Measurements from ENCODE around the gene KIF25.
"Not testable (repeated sequence)": the region's sequence is repeated elsewhere in the genome, so short reads cannot be mapped to it uniquely, and the experiment has no call there.

The KIF25 gene

DNA sequence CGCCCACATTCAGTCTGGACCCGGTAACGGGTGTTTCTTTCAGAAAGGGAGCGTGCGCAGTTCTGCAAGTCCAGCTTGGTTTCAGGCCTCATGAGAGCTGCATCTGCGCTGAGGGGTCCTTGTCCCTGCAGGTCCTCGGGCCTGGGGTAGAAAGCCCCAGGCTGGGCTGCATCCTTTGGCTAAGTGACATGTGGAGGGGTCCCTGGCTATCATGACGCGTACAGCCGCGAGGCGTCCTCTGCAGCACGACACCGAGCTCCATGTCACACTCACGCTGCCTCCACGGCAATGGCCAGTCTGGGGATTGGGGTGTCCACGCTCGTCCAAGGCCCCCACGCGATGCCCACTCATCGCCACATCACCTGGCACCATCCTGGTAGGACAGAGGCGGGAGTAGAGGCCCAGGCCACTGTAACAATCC lies 1.7 kb upstream of the KIF25 start:
- no peak for DNase-seq (ENCODE audit: low read depth in 2 of 2)

DNA sequence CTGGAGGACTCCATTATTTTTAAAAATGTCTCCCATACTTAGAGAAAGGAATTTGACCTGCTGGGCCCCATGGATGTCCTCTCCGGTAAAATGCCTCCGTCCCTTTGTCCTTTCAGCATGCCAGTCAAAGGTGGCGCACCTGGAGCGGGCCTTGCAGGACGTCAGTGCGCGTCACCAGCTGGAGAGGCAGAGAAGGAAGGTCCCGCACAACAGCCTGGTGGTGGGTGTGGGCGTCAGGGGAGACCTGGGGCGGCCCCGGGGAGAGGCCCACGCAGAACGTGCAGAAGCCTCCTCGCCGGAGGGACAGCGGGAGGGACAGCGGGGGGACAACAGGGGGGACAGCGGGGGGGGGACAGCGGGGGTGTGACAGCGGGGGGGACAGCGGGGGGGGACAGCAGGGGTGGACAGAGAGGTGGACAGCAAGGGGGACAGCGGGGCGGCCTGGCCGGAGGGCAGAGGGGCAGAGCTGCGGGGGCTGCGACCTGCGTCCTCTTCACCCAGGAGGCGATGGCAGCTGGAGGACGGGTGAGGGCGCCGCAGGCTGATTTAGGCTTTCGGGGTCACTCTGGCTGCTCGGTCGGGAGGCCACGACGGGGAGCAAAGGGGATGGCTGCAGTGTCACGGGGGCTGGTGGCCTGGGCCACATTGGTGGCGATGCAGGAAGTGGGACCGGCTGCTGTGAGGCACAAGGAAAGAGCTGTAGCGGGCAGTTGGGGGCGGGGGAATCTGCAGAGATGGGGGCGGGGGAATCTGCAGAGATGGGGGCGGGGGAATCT lies 859 bp upstream of the KIF25 start:
- DNase-seq (ENCODE audit: low read depth in 2 of 2): no peak

DNA sequence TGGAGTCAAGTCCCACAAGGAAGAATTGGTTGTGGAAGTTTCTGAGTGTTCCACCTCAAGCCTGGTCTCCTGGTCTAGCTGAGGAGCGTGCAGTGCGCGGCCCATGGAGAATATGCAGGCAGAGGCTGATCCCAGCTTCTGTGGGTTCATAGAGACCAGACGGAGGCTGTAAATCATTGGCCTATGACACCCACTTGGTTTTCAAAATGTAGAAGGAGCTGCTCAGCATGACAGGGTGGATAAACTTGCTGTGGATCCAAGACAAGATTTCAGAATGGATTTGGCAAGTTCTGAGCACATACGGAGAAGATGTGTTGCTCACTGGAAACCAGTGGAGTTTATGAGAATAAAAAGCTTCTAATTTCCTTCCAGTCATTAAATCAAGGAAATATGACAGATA lies 744 bp downstream of the KIF25 start:
- DNase-seq (ENCODE audit: low read depth in 2 of 2): no peak

DNA sequence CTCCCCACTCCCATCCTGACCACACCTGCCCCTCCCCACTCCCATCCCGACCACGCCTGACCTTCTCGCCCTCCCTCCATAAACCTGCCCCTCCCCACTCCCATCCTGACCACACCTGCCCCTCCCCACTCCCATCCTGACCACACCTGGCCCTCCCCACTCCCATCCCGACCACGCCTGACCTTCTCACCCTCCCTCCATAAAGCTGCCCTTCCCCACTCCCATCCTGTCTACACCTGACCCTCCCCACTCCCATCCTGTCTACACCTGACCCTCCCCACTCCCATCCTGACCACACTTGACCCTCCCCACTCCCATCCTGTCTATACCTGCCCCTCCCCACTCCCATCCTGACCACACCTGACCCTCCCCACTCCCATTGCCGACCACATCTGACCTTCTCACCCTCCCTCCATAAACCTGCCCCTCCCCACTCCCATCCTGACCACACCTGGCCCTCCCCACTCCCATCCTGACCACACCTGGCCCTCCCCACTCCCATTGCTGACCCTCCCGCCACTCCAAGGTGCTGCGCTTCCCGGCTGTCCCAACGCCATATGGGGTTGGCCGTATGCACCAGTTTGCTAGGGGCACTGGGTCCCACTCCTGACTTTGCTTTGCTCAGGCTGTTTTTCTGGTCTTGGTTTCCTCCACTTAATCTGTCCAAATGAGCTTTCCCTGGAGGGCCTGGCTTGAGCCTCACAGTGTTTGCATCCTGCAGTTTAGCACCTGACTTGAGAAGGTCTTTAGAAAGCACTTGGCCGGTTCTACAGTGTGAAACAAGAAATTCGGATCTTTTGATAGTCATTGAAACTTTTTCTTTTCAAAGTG lies 2.9 kb downstream of the KIF25 start:
- no peak for DNase-seq (ENCODE audit: low read depth in 2 of 2)

DNA sequence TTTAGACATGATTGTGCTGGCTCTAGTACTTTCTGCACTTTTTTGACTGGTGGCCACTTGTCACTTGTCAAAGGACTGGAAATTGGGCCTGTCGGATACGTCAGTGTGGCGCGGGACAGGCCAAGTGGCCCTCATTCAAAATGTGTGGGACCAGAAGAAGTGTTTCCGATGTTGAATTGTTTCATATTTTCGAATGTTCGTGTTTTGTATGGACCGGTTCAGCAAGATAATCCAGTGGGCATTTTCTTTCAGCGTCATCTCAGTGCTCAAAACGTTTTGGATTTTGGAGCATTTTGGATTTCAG lies 3.5 kb downstream of the KIF25 start:
- no peak for DNase-seq (ENCODE audit: low read depth in 2 of 2)

DNA sequence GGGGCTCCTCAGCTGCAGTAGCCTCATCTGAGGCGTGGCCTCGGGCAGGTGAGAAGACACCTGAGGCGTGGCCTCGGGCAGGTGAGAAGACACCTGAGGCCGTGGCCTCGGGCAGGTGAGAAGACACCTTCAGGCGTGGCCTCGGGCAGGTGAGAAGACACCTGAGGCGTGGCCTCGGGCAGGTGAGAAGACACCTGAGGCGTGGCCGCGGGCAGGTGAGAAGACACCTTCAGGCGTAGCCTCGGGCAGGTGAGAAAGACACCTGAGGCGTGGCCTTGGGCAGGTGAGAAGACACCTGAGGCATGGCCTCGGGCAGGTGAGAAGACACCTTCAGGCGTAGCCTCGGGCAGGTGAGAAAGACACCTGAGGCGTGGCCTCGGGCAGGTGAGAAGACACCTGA lies 4.0 kb downstream of the KIF25 start:
- not testable (repeated sequence) for DNase-seq (ENCODE audit: low read depth in 2 of 2)

DNA sequence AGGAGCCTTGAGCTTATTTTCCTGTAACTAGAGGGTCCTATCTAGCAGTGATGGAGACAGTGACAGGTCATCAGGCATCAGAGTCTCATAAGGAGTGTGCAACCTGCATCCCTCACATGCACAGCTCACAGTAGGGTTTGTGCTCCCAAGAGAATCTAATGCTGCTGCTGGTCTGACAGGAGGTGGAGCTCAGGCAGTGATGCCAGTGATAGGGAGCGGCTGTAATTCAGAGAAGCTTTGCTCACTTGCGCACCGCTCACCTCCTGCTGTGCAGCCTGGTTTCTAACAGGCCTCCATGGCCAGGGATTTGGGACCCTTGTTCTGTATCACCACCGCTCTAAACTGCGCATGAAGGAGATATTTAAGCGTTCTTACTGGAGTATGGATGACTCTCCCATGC lies 5.3 kb downstream of the KIF25 start:
- no peak for DNase-seq (ENCODE audit: low read depth in 2 of 2)

DNA sequence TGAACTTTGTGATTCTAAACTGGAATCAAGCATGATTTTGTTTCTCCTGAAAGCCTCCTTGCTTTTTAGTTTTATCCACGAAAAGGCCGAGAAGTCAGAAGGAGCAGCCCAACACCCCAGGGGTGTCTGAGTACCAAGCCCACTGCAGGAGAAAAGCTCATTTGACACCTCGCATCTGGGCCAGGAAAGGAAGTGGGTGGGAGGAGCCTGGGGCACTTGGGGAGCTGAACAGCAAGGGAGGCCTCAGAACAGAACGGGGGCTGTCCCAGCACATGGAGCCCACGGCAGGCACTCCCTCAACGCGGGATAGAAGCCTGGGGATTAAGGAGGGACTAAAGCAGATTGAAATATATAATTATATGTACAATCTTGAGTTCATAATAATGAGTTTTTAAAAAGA lies 6.6 kb downstream of the KIF25 start:
- no peak for DNase-seq (ENCODE audit: low read depth in 2 of 2)

DNA sequence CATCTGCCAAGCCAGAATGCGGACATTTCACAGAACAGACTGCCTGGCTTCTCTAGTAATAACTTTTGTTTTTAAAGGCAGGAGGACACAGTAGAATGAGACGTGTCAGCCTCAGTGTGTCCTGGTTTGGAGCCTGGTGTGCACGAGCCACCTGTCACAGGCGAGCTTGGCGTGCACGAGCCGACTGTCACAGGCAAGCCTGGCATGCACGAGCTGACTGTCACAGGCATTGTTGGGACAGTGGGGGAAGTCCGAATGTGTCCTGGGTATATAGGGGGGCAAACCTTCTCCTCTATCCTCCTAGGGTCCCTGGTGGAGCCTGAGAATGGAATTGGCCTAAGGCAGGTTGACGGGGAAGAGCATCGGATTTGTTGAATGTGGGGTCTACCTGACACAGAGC lies 7.5 kb downstream of the KIF25 start:
- no peak for DNase-seq (ENCODE audit: low read depth in 2 of 2)

DNA sequence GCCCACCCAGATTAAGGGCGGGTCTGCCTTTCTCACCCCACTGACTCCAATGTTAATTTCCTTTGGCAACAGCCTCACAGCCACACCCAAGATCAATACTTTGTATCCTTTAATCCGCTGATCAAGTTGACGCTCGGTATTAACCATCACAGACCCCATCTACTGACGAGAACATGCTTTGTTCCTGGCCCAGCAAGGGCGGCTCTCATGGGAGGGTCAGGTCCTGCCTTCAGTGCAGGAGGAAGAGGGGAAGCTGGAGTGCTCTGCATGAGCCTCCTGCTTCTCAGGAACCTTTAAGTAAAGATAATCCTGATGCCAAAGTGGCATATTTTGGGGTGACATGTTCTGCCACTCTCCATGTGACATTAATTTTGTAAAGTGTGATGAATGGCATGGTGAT lies 8.3 kb downstream of the KIF25 start:
- no peak for DNase-seq (ENCODE audit: low read depth in 2 of 2)

DNA sequence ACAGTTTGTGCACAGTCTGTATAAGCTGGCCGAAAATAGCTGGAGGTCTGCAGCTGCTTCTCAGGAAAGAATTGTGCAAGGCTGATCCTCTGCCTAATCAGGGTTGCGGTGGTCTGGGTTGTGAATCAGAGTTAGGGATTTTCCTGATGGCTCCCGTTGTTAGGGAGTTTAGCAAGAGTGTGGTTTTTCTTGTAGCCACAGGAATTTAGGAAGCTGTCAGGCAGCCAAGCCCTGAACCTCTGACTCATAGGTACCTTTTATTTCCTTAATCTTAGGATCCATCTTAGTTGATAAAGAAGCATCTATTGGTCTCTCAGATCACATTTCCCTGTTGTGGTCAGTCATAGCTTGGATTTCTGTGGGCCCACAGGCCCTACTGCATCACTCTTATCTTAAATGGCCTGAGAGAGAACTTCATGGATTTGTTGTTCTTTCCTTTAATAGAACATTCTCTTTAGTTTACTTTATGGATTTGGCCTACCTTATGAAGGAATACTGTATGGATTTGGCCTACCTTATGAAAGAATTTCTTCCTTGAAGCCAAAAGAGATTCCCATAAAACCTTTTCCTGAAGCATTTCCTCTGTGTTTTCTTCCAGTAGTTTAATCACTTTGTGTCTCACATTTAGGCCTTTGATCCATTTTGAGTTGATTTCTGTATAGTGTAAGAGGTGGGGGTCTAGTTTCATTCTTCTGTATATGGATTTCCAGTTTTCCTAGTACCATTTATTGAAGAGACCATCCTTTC lies 10.3 kb downstream of the KIF25 start:
- DNase-seq (ENCODE audit: low read depth in 2 of 2): no peak

DNA sequence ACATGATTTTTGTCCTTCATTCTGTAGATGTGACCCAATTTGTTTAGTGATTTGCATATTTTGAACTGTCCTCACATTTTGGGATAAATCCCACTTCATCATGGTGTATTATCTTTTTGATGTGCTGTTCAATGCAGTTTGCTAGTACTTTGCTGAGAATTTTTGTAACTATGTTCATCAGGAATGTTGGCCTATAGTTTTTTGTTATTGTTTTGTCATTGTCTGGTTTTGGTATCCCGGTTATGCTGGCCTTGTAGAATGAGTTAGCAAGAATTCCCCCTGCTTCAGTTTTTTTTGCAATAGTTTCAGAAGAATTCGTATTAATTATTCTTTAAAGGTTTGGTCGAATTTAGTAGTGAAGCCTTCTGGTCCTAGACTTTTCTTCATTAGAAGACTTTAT lies 11.9 kb downstream of the KIF25 start:
- DNase-seq (ENCODE audit: low read depth in 2 of 2): no peak

DNA sequence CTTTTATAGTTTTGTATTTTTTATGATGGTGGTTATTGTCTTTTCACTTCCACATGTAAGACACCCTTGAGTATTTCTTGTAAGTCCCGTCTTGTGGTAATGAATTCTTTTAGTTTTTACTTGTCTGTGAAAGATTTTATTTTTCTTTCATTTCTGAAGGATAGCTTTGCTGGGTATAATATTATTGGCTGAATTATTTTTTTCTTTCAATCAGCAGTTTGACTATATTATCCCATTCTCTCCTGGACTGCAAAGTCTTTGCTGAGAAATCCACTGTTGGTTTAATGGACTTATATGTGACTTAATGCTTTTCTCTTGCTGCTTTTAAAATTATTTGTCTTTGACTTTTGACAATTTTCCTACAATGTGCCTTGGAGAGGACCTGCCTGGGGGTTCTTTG lies 13.8 kb downstream of the KIF25 start:
- DNase-seq (ENCODE audit: low read depth in 2 of 2): no peak

DNA sequence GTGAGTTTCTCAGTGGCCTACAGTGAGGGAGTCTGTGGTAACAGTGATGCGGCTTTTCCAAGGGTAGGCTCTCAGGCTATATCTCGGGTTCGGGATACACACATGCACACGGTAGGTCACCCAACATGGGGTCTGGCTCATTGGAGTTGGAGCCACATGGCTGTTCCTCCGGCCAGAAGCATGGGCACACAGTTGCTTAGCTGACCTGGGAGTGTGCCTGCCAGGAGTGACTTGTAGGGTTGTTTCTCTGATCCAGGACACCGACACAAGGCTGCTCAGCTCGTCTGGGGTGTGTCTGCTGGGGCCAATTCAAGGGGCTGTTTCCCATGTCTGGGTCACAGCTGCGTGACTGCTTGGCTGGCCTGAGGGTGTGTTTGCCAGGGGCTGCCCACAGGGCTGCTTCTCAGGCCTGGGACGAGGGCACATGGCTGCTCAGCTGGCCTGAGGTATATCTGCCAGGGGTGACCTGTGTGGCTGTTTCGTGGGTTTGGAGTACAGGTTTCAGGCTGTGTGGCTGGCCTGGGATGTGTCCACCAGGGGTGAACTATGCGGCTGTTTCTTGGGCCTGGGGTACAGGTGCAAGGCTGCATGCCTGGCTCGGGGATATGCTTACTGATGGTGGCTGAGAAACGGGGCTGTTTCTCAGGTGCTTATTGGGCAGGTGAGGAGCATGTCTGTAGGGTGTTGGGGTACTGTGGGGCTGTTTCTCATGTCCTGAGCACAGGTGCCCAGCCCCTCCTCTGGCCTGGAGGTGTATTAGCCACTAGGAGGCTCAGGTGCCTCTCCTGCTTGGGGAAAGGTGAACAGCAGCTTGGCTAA lies 15.2 kb downstream of the KIF25 start:
- no peak for DNase-seq (ENCODE audit: low read depth in 2 of 2)

DNA sequence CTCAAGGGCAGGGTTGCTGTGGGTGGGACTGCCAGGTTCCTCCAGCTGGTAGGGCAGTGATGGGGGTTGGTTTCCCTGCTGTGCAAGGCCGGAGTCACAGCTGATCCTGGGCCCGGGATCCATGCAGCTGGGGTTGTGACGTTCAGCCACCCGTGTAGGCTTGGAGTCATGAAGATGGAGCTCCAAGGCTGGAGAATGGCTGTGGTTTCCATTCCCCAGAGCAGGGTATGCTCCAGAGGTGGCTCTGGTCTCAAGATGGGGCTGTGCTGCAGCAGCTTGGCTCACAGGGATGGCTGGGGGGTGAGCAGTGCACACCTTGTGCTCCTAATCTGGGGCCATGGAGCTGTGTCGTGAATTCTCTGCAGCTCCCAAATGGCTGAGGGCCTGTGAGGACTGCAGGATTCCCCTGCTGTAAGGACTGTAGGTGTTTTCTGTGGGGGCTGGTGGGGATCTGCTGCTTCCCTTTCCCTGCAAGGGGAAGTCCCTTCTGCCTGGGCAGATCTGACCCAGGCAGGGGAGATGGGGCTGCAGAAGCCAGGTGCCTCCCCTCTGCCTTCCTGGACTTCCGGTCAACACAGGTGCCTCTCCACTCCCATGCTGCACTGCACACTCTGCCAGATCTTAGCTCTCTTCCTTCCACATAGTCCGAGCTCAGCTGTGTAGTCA lies 15.9 kb downstream of the KIF25 start:
- no peak for DNase-seq (ENCODE audit: low read depth in 2 of 2)

DNA sequence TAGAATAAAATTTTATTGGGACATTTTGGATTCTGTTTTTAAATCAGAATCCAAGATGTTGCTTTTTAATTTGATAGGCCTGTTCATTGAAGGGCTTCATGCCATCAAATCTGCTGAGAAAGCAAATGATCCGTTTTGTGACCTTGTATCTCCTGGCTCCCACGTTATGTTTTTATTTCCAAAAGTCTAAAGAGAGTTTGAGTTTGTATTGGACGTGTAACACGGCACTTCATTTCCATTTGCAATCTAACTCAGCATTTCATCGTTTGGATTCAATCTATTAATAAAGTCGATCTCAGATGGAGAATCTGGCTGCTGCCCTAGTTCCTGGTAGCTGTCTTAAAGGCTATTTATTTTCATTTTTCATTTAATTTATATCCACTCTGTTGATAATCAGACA lies 17.0 kb downstream of the KIF25 start:
- DNase-seq (ENCODE audit: low read depth in 2 of 2): no peak

DNA sequence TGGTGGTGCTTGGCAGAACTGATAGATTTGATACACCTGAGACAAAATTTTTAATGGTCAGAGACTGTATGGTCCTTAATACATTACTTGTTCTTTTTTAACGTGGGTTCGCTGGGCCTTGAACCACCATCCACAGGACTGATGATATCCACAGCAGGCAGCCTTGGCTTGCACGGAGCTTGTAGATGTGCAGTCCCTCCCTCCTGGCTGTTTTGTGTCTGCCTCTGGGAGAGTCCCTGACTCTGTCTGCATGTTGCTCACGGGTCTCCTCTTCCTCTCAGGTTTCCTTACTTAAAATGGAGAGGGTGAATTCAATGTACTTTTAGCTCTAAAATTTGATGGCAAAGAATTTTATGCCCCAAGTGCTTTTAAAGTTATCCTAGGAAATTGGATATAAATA lies 17.5 kb downstream of the KIF25 start:
- no peak for DNase-seq (ENCODE audit: low read depth in 2 of 2)

DNA sequence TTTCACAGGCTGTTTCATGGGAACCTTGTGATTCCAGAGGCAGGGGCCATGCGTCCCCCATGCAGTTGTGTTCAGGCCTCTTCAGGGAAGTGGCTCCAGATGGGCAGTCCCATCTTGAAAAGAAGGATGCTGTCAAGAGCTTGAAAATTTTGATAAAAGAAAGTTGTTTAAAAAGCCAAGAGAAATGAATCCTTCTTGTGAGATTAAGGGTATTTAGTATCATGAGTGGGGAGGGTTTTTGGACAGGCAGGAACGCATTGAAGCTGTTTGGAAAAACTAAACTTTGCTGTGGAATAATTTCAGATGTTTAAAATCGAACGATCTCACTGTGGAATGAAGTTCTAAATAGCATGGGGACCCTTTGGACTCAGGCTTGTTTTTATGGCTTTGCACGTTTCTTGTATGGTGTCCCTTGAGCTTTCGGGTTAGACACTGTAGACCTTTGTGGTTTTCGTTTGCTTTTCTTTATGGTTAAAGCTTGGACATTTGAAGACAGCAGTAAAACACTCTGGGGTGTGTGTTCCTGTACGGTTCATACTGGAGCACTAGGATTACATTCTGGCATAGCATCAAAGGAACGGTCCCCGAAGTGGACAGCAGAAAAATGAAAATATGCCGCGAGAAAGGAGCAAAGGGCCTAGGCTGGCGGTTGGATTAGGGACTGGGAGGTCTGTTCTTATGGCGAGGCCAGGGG lies 18.2 kb downstream of the KIF25 start:
- DNase-seq (ENCODE audit: low read depth in 2 of 2): no peak

DNA sequence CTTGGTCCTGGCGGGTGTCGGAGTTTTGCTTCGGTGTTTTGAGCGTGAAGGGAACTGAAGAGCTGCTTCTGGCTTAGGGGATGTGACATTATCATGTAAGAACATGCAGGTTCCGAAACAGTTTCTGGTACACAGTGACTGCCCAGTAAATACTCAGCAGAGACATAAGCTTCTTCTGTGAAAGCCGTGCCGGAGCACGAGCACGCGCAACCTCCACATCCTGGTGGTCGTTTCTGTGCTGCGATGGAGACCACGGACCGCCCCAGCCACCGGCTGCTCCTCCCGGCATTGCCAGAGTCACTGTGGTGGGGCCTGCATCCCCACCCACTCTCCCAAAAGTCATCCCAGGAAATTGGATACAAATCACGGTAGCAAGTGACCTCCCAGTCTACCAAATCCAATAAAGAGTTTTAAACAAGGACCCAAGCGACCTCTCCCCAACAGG lies 18.7 kb downstream of the KIF25 start:
- DNase-seq (ENCODE audit: low read depth in 2 of 2): no peak

DNA sequence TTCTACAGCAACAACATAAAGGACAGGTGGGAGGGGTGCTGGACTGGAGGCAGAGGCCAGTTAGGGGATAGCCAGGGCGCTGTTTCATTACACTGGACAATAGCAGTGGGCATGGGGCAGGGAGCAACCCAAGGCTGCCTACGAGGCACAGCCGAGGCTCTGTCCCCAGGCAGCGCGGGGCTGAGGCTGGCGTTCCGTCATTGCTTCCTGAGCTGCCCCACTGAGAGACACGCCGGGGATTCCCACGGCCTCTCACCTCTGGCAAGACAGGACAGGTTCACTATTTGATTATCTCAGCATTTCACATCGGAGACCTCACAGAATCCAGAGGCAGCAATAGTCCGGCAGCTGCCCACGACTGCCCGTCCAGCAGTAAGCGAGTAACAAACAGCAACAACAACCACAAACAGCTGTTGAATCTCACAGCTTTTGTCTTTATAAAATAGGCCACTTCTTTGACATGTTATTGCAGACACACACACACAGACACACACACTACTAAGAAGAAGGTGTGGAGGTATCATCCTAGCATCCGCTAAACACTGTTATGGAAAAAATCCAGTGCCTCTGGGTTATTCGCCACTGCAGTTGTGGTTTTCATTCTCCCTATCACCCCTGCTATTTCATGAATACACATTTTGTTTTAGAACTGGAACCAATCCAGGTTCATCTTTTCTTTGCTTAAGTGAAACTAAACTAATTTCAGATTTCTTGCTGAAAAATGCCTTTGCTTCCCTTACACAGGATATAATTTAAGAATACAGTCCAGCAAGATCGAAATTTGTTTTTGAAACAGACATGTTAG lies 19.5 kb downstream of the KIF25 start:
- DNase-seq (ENCODE audit: low read depth in 2 of 2): no peak
